Bronchial epithelial cell (primary cell): ENCODE measurements around the gene HAND2. TPM values are rescaled to one million over a fixed set of nuclear protein-coding genes. Genes with fewer than 3 reads are reported as not detected.

ENCODE experiments used
- DNase-seq: peaks from one replicate; pipeline ENCODE4 v3.0.0-alpha.2; 2010; ENCODE audit warnings: low read depth
- FAIRE-seq: peaks from 2 replicates; lab custom pipeline; 2011; peaks lifted over from hg19 to GRCh38; lab: Jason Lieb, UNC
- H3K27me3 ChIP-seq: 2 replicates; pipeline ENCODE4 v1.5.1; 2011; ENCODE audit warnings: low read length; ENCODE audit not compliant: control insufficient read depth, insufficient read depth
- H3K36me3 ChIP-seq: 2 replicates; pipeline ENCODE4 v1.5.1; 2011; ENCODE audit warnings: low read length; ENCODE audit not compliant: control insufficient read depth, insufficient read depth
- H3K4me3 ChIP-seq: 2 replicates; pipeline ENCODE4 v1.5.1; 2011; ENCODE audit warnings: mild to moderate bottlenecking, low read depth, low read length, control low read depth
- CTCF ChIP-seq: IDR thresholded peaks from 2 replicates; pipeline ENCODE4 v1.5.1; 2011; ENCODE audit warnings: mild to moderate bottlenecking, moderate library complexity, low read length, control low read depth, inconsistent platforms; ENCODE audit not compliant: insufficient read depth, severe bottlenecking
- total RNA-seq: library from RNA; depleted of rRNA; stranded (reverse); fragments of >200 nt; gene quantifications from 2 replicates; pipeline ENCODE4 v1.2.1, GENCODE V29; 2014

Gene HAND2
- 0.13 and 1.1 TPM in 2 replicates for total RNA-seq

- Histone ChIP-seq H3K27me3 (peaks cover 63% of the 10 kb centered on the region), H3K4me3 (no peak within 1 kb of the TSS), H3K36me3 (no peaks in the 10 kb centered on the region)
- DNase-seq (no peak), FAIRE-seq (no peak)
- no peak for TF ChIP-seq CTCF
Observed at GRCh38 chr4:173529477-173530325, at the start of gene HAND2. Gene HAND2, minus strand, starts transcription at chr4:173530229. Its CDS starts 940 bp downstream, at chr4:173529289.

GRCh38 chr4:173578956-173579355, 48.9 kb upstream of the HAND2 start:
- H3K36me3 ChIP-seq = no peaks in the 10 kb centered on the region
- DNase-seq (no peak), FAIRE-seq (no peak)
- no peak for TF ChIP-seq CTCF
- H3K27me3 ChIP-seq = no peaks in the 10 kb centered on the region
- H3K4me3 ChIP-seq = no peak overlapping the region

GRCh38 chr4:173577963-173578362, 47.9 kb upstream of the HAND2 start:
- no peak overlapping the region for H3K4me3 ChIP-seq
- DNase-seq (no peak), FAIRE-seq (no peak)
- no peaks in the 10 kb centered on the region for H3K36me3 ChIP-seq
- no peak for TF ChIP-seq CTCF
- H3K27me3 ChIP-seq = no peaks in the 10 kb centered on the region

- H3K4me3 ChIP-seq = no peak overlapping the region
- TF ChIP-seq CTCF = no peak
- DNase-seq (no peak), FAIRE-seq (no peak)
- H3K36me3 ChIP-seq = no peaks in the 10 kb centered on the region
- no peaks in the 10 kb centered on the region for H3K27me3 ChIP-seq
Observed at GRCh38 chr4:173575482-173576152, 45.6 kb upstream of the HAND2 start.

- H3K36me3 ChIP-seq = no peaks in the 10 kb centered on the region
- FAIRE-seq (no peak), DNase-seq (no peak)
- no peak for TF ChIP-seq CTCF
- no peak overlapping the region for H3K4me3 ChIP-seq
- H3K27me3 ChIP-seq = no peaks in the 10 kb centered on the region
Observed at GRCh38 chr4:173573725-173574124, 43.7 kb upstream of the HAND2 start.
